Hematopoietic multipotent progenitor cell treated with erythropoietin and hydrocortisone succinate and interleukin-3 and kit ligand, for 8 days (in vitro differentiated cells): ENCODE measurements around the gene BTBD2.

Experiments used
- DNase-seq: peaks from one replicate; pipeline ENCODE4 v3.0.0-alpha.2; 2015

The BTBD2 gene

DNA sequence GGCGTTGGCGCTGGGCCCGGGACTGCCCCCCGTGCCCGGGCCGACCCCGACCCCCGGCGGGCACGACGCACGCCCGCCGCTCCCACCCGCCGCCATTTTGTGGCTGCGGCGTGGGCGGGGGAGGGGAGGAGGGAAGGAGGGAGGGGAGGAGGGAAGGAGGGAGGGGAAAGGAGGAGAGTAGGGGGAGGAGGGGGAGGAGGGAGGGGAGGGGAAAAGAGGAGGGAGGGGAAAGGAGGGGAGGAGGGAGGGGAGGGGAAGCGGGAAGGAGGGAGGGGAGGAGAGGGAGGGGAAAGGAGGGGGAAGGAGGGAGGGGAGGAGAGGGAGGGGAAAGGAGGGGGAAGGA, at the start of gene BTBD2:
Gene BTBD2 (minus strand): TSS at position 107 of the 343 bp plus-strand sequence. CDS start 11 bp downstream, at position 96.
- DNase-seq: peak; percentile 62

DNA sequence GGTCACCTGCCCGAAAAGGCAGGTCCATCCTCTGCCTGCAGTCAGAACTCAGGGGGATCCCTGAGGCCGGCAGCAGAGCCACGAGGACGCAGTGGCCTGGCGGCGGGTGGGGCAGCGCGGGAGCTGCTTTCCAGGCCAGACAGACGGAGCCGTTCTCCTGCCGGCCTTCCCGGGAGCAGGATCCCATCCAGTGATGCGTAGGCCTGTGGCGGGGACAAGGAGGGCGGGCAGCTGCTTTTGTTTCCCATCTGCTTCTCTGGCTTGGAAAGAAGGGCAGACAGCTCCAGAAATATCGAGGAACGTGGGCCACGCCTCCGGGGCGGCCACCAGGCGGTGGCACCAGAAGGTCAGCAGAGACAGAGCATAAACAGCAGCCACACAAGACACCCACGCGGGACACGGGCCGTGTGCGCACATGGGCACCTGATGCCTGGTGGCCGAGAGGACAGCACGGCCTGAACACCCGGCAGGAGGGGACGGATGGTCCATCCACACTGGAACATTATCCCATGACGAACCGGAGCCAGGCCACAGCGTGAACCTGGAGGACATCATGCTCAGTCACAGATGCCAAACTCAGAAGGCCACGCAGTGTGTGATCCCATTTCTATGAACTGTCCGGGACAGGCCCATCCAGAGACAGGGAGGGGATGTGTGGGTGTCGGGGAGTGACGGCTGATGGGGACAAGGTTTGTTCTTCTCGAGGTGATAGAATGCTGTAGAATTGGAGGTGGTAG, 49.4 kb upstream of the BTBD2 start:
- no peak for DNase-seq

DNA sequence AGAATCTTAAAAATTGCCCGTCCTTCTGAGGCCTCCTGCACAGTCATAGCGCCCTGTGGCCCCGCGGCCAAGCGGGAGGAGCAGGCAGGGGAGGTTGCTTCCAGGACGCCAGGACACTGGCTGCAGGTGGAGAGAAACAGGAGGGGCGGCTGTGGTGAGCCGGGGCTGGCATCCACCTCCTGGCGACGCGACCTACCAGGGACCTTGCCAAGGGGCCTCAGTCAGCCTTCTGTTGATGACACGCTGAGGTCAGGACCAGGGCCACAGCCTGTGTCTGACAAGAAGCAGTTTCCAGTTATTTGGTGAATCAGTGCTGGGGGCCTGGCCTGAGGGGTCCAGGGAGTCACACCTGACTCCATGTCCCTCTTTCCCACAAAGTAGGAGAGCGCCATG, 48.9 kb upstream of the BTBD2 start:
- no peak for DNase-seq

DNA sequence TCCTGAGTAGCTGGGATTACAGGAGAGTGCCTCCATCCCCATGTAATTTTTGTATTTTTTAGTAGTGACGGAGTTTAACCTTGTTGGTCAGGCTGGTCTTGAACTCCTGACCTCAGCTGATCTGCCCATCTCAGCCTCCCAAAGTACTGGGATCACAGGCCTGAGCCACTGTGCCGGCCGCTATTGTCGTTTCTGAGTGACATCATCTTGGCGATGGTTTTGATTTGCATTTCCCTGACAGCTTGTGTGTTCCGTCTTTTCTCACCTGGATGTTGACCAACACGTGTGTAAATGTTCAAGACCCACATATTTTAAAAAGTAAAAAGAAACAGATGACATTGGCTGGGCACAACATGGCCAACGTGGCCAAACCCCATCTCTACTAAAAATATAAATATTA, 48.3 kb upstream of the BTBD2 start:
- no peak for DNase-seq

DNA sequence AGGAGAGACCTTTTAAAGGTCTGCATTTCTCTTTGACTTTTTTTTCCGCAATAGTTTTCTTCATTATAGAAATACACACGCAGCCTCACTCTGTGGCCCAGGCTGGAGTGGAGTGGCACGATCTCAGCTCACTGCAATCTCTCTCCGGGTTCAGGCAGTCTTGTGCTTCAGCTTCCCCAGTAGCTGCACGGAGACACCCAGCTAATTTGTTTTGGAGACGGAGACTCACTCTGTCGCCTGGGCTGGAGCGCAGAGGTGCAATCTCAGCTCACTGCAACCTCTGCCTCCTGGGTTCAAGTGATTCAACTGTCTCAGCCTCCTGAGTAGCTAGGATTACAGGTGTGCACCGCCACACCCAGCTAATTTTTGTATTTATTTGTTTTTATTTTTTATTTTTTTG, 47.3 kb upstream of the BTBD2 start:
- no peak for DNase-seq

DNA sequence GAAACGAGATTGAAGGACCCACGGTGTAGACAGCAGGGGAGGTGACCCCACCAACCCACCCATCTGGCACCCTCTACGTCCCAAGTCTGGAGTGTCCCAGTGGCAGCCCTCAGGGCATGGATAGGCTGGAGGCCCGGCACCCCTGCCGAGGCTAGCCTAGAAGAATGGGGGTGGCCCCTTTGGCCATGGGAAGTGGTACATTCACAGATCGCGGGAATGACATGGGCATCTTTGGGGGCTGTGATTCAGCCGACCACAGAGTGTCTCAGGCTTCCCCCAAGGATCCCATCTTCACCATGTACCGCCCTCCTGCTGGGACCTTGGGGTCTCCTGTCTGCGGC, 46.8 kb upstream of the BTBD2 start:
- DNase-seq: no peak

DNA sequence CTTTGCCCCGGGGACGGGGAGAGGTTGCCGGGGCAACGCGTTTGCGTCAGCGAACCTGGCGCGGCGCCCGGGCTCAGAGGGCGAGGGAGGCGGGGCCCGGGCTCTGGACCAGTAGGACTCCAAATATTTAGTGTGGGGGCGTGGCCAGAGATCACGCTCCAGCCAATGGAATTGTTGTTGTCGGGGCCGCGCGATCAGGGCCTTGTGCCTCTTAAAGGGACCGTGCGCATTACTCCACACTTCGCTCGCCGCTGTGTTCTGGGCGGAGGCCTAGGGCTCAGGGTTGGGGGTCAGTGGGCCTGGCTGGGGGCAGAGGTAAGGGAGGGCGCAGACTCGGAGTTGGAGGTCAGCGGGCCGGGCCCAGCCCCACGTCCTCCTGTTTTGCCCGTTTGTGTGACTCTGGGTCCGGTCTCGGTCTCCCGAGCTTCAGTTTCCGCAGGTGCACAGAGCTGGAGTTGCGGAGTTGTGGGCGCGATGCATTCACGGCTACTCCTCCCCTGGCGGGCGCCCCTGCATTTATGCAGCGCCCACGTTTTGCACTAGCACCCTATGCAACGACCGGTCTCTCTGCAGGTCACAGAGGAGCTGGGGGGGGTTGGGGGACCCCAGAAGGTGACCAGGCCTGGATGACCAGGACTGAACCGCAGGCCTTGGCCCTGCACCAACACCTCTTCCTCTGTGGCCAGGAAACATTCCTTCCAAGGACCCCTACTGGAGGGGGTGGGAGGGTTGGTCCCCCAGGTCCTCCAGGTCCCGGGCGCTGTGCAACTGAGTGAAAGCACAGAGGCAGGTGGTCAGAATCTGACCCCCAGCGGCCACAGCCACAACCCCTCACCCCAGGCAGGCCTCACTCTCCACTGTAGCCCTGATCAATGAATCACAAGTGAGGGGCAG, 46.2 kb upstream of the BTBD2 start:
- DNase-seq: peak; percentile 99

DNA sequence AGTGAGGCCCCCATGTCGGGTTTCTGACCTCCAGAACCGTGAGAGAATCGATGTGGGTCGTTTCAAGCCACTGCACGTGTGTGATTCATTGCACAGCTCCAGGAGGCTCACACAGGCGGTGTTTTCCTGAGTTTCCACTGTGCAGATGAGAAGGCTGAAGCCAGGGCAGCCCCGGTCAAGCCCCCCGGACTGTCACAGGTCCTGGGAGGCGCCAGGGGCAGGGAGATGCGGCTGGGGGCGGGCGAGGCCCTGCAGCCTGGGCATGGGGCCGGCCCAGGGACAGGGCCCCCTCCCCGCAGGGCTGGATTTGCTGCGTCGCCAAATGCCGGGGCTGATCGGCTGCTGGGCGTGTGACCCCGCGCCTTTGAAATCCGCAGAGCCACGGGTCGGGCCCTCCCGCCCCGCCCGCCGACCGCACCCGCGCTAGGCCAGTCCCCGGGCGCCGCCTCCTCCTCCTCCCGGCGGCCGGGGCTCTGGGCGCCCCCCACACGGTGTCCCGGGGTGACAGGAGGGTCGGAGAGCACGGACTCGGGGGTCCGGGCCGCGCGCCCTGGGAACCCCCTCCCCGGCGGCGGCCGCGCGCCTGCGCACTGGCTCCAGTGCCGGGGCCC, 45.5 kb upstream of the BTBD2 start:
- peak; percentile 76 for DNase-seq

DNA sequence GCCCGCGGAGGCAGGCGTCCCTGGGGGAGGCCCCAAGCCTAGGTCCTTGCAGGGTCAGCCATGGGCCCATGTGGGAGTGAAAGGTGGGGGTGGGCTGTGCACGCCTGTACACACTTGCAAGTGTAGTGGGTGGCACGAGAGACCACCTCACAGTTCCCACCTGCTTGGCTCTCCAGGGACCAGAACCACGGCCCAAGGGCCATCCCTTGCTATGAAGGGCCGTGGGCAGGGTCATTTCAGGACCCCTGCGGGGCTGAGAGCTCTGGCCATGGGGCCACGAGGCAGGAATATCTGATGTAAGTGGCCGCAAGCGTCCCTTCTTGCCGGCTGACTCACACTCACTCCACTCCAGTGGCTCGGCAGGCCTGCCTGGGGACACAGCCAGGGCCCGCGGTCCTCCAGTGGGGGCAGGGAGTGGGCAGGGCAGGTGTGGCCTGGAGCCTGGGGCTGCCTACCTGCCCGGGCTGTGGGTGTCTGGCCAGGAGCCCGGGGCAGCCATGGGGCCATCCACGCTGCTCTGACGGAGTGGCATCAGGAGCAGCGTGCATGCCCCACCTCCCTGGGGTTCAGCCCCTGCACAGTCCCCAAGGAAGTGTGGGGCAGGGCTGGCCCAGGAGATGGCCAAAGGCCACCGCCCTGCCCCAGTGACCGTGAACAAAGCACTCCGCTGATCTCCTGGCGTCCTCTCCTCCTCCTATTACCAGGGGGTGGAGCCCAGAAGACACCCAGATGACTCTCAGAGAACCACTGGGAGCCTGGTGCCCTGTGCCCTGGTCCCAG, 44.1 kb upstream of the BTBD2 start:
- DNase-seq: peak; percentile 67

DNA sequence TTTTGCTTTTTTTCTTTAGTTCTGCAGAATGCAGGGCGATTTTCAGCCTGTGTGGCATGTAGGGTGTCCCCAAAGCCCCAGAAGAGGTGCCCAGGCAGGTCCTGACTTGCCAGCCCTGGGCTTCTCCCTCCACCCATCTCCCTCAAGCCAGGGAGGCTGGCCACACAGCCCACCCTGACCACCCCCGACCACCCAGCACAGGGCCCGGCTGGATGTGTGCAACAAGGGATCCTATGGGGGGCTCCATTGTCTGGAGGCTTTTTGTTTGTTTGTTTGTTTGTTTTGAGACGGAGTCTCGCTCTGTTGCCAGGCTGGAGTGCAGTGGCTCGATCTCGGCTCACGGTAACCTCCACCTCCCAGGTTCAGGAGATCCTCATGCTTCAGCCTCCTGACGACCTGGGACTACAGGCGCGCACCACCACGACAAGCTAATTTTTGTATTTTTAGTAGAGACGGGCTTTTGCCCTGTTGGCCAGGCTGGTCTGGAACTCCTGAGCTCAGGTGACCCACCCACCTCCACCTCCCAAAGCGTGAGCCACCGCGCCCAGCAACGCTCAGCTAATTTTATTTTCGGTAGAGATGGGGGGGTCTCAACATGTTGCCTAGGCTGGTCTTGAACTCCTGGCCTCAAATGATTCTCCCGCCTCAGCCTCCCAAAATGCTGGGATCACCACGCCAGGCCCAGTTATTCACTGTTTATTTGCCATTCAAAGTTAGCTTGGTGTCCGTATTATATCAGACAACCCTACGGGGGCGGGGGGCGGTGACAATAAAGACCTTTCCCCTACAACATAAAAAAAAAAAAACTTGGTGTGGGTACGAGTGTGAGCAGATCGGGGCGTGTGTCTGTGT, 43.3 kb upstream of the BTBD2 start:
- no peak for DNase-seq

DNA sequence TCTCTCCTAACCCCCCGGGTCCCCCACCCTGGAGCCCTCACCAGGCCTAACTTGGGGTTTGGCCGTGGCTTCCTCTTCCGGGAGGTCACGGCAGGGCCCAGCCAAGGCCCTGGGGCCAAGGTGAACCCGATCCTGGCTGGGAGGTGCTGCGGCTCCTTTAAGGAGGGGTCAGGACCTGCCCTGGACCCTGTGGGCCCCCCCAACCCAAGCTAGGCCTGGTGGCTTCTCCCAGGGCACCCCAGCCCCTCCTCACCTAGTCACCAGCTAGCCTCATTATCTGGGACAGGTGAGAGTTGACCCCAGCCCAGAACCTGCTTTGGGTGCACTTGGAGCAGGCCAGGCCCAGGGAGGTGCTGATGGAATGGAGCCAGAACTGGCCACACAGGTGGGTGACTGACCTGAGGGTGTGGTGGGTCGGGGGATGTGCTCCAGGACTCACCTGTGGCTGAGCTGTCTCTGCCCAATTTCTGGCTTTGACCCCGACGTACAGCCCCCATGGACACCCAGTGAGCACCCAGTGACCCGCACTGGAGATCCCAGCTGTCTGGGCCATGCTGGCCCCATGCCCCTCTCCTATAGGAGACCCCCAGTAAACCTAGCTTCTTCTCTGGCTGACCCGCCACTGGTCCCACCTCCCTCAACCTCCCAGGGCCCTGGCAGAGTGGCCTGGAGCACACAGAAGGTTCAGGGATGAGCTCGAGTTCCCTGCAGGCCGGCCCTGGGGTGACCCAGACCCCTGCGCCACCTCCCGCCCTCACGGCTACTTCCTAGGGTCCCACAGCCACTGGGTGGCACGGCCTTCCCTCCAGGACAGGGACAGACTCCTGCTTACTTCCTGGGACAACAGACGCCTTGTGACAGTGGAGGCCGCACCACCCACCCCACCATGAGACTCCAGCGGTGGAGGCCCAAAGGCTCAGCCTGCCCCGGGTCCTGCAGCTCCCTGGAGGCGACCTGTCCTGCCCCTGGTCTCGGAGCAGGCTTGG, 42.3 kb upstream of the BTBD2 start:
- no peak for DNase-seq

DNA sequence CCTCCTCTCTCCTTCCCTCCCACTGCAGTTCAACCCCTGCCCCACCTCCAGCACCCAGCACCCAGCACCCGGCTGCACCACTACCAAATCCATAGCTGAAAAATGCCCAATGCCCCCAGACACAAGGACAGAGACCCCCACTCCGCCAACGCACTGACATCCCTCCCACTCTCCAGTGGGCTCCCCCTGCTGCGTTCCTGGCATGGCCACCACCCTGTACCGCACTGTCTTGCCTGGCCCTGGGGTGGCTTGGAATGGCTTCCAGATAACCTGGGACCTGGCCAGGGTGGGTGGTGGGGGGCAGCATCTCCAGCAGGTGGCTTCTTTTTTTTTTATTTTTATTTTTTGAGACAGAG, 41.3 kb upstream of the BTBD2 start:
- DNase-seq: no peak

DNA sequence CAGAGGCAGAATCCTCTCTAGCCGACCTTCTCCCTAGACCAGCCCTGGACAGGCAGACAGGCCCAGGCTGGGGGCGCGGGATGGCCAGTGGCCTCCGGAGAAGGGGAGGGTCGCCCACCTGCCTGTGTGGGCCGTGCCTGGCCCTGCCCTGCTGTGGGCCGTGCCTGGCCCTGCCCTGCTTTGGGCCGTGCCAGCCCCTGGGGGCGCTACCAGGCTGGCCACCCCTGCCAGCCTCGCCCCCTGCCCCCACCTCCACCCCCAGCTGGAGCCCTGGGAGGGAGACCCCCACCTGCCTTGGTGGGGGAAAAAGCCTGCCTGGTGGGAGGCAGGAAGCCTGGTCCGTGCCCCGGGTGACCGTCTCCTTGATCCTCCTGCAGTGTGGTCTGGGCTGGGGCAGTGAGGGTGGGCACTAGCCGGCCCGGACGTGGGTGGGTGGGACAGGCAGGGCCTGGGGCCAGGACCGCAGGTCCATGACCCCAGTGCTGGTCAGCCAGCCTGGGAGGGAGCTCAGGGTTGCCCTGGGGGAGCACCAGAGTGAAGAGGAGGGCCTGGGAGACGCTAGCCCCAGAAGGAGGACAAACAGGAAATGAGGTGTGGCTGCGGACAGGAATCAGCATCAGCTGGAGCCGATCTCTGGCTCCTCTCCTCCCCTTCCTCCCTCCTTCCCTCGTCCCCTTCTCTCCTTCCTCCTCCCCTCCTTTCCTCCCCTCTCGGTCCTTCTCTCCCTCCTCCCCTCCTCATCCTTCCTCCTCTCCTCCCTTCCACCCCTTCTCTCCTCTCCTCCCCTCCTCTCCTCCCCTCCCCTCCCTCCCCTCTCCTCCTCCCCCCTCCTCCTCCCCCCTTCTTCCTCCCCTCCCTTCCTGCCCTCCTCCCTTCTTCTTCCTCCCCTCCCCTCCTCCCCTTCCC, 40.7 kb upstream of the BTBD2 start:
- peak; percentile 70 for DNase-seq

DNA sequence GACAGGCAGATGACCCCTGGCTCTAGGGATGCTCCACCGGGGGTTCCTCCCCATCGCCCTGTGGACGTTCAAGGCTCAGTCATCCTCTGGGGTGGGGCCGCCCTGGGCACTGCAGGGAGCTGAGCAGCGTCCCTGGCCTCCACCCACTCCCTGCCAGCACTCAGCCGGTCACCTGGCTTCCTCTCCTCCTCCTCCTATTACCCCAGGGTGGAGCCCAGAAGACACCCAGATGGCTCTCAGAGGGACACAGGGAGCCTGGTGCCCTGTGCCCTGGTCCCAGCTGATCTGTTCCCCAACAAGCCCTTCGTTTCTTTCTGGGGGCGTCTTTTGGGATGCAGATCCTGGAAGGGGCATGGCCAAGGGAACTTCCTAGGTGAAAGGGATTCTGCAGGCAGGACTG, 39.2 kb upstream of the BTBD2 start:
- no peak for DNase-seq

DNA sequence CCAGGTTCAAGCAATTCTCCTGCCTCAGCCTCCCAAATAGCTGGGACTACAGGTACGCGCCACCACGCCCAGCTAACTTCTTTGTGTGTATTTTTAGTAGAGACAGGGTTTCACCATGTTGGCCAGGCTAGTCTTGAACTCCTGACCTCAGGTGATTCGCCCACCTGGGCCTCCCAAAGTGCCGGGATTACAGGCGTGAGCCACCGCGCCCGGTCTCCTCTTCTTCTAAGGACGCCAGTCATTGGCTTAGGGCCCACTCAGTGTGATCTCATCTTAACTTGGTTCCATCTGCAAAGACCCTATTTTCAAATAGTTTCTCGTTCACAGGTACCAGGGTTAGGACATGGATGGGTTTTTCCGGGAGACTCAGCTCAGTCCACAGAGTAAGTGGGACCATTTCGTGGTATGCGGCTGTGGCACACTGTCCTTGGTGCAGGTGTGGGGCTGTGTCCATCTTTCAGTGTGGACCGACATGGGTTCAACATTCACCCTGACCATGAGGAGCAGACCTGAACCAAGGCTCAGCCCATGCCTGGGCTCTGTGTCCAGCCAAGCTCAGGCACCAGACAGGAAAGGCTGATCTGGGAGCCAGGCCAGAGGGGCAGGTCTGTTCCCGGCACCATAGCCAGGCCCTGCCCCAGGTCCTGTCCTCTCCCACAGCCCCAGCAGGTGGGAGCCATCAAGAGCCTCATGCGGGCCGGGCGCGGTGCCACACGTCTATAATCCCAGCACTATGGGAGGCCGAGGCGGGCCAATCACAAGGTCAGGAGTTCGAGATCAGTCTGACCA, 38.3 kb upstream of the BTBD2 start:
- DNase-seq: no peak

DNA sequence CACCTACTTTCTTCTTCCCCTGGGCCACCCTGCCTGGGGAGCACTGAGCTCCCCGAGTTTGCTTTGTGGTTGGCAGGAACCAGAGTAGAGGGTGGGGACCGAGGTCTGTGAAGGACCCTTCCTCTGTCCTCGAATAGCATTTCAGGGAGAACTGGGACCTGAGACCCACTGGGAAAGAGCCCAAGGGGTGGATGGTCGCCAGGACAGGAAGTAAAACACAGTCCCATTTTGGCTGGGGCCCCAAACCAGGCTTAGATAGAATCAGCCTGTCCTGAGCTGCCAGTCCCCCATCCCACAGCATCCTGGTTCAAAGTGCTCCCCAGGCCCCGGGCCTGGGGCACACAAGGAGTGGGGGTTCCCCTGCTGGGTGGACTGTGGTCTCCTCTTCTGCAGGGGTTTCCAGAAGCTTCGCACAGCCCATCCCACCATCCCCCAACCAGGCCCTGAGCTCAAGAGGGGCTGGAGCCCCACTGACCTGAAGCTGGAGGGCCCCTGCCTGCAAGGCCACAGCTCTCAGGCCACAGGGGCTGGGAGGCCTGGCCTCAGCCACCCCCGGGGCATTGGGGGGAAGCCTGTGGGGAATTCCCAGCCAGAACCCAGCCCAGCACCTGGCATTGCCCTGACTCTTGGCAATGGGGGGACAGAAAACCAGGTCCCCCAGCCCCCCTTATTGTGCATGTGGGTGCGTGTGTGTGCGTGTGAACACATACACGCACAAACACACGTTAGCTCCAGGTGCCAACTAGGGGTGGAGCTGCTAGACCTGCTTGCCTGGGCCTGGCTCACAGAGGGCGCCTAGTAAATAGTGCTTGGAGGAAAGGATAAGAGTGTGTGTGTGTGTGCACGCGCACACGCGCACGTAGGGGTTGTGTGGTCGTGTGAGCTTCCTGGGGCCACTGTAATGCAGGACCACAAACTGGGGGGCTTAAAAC, 36.5 kb upstream of the BTBD2 start:
- DNase-seq: peak; percentile 38

DNA sequence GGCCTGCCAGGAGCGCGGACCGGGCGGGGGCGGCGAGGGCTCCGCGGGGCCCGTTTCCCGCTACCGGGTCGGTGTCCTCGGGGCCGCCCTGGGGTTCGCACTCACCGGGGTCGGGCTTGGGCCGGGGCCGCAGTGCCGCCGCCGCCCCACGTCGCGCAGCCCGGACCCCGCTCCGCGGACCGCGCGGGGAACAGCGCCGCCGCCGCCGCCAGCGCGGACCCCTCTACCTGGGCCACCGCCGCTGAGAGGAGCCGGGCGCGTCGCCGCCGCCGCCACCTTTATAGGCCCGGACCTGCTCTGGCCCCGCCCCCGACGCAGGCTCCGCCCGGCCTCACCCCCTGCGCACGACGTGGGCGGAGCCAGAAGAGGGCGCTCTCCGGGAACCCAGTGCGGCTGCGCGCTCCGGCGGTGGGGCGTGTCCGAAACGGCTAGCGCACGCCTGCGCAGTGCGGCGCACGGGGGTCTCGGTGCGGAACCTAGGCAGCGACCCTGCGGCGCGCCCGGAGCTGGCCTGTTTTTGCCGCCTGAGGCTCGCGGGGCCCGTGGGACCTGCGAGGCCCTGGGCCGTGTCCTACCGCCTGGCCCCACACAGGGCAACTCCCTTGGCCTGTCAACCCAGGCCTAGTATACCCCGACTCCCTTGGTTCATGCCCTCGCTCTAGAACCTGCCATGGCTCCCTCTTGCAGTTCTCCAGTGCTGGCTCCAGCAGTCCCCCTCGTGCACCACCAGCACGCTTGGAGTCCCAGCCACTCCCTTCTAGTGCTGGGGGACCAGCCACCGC, 35.7 kb upstream of the BTBD2 start, which contains the start of gene MKNK2:
Gene MKNK2 (minus strand): TSS at position 254 of the 782 bp plus-strand sequence. CDS start 393 bp downstream, outside the sequence.
- DNase-seq: peak; percentile 83
